Activated CD8-positive, alpha-beta memory T cell treated with anti-CD3 and anti-CD28 coated beads, Interleukin-2, amount 50 U/mL, for 24 hours (primary cell): Measurements from ENCODE around the gene RUNDC3A.

ENCODE experiments used
- DNase-seq: peaks from one replicate; pipeline ENCODE4 v3.0.0-alpha.2; 2020; ENCODE audit errors: extremely low read depth

The RUNDC3A gene

DNA sequence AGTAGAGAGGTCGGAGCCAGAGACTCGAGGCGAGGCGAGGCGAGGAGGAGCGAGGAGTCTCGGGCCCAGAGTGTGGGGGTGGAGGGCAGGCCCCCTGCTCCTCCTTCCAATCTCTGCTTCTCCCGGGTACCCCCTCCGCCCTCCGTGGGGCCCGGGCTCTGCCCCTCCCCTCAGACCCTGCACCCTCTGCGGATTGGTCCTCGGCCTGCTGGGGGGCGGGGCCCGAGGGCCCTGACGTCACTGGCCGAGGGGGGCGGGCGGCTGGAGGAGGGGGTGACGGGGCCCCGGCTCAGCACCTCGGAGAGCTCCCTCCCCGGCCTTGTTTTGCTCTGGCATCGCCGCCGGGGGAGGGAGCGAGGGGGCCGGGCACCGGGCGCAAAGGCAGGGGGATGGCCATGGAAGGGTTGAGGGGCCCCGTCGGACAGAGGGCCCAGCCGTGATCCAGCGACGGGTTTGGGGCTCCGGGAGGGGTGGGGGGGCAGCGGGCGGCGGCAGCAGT lies at the start of gene RUNDC3A:
TSS of gene RUNDC3A (plus strand) at position 282 of the 499 bp plus-strand sequence. CDS start 232 bp downstream, outside the sequence.
- peak; percentile 54 for DNase-seq

DNA sequence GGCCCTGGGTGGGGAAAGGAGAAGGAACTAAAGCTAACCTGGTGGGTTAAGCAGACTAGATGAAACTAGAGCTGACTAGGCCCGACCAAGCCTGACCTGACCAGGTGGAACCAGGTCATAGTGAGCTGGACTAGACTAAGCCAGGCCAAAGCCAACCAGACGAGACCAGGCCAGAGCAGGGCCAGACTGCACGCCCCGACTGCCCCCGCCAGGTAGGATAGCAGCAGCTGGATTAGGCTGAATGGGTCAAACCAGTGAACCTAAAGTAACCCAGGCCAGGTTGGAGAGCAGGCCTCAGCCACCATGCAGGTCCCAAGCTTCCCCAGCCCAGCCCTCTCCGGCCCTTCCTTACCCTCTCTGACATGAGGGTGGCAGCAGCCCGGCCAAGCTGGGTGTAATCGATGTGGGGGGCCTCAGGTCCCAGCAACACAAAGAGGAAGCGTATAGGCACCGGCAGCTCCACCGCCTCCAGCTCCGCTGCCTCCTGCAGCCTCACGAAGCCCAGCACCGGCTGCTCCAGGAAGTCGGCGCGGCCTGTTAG lies 49.5 kb upstream of the RUNDC3A start:
- DNase-seq, result no peak

GRCh38 chr17:44260296-44260695 lies 48.1 kb upstream of the RUNDC3A start:
- DNase-seq, result no peak

- no peak for DNase-seq
These were observed 45.7 kb upstream of the RUNDC3A start for GRCh38 chr17:44262654-44263225.

GRCh38 chr17:44263345-44263902 lies 45.0 kb upstream of the RUNDC3A start:
- no peak for DNase-seq

DNA sequence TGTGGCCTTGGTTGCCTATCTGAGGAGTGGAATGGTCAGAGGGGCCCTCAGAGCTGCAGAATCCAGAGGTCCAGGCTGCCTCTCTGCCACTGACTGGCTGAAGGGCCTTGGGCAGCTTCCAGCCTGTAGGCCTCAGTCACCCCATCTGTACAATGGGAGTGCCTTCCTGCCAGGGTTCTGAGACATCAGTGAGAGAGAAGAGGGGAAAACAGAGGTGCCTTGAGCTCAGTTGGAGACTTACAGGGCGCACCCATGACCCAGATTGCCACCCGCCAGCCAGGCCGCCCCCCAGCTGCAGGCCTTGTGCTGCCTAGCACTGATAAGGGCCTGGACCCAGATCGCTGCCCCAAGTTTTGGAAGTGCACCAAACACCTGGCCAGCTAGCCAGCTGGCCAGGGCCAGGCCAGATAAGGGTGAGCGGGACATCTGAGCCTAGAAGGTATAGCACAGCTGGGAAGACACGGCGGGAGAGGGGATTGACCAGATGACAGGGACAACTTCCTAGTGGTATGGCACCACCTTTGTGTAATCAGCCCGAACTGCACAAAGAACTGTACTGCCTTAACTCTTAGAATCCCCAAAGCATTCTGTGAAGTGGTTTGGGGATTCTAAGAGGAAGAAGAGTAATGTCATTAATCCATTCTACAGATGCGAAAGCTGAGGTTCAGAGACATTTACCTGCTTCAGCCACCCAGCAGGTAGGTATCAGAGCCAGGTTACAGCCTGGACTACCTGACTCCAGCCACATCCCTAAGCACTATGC lies 41.8 kb upstream of the RUNDC3A start:
- DNase-seq, result no peak

- no peak for DNase-seq
These were observed 41.3 kb upstream of the RUNDC3A start for GRCh38 chr17:44267165-44267455.

DNA sequence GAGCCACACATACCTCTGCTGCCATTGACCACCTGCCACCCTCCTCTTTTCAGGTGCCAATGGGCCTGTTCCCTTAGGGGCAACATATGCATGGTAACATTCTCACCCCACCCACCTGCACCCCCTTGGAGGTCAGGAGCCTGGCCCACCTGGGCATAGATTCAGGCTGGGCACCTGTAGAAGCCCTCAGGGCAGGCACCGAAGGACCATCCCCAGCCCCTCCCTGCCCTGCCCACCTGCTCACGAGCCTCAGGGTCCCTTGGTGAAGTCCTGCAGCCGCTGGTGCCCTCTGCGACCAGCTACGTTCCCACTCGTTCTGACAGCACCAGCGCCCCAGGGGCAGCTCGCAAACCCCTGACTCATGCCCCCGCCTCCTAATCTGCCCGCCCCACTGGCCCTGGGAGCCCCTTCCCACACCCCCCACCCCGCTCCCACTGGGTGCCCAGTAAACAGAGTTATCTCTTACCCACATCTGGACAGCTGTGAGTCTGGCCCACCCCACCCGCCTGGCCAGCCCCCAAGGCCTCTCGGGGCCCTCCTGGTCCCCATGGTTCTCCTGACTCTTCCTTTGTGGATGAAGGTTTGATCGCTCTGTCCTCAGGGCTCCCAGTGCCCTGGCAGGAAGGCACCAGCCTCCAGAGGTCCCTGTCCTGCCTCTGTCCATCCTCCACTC lies 40.4 kb upstream of the RUNDC3A start, which contains the start of gene SLC4A1:
TSS of gene SLC4A1 (minus strand) at position 318 of the 673 bp plus-strand sequence. CDS start 5,269 bp downstream, outside the sequence.
- no peak for DNase-seq

DNA sequence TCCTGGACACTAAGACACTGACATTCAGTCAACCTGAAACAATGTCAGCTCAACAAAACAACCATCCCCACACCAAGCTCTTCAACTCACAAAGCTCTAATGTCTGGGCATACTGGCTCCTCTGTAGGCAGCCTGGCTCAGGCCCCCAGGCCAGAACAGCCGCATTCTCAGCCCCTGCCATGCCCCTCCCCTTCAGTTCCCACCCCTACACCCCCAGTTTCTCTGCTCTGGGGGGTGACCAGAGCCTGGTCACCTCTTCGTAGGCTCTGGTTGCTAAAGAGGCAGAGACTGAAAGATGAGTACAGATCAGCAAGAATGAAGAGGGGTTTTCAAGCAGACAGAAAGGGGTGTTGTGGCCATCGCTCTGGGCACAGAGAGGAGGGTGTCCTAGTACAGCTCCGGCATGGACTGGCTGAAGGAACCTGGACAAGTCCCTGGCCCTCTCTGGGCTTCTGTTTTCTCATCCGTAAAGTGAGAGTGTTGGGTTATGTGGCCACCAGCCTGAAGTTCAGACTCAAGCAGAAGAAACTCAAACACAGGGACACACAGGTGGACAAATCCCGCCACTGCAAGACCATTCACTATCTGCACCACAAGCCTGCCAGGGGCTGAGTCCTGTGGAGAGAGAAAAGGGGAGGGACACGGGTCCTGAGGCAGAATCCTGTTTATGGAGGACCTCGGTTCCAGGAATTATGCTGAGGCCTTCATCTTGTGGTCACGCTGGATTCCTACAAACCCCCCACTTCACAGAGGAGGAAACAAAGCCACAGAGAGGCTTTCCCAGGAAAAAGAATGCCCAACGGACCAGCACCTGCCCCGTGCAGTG lies 39.5 kb upstream of the RUNDC3A start:
- DNase-seq, result no peak

GRCh38 chr17:44269535-44270240 lies 38.7 kb upstream of the RUNDC3A start:
- no peak for DNase-seq

DNA sequence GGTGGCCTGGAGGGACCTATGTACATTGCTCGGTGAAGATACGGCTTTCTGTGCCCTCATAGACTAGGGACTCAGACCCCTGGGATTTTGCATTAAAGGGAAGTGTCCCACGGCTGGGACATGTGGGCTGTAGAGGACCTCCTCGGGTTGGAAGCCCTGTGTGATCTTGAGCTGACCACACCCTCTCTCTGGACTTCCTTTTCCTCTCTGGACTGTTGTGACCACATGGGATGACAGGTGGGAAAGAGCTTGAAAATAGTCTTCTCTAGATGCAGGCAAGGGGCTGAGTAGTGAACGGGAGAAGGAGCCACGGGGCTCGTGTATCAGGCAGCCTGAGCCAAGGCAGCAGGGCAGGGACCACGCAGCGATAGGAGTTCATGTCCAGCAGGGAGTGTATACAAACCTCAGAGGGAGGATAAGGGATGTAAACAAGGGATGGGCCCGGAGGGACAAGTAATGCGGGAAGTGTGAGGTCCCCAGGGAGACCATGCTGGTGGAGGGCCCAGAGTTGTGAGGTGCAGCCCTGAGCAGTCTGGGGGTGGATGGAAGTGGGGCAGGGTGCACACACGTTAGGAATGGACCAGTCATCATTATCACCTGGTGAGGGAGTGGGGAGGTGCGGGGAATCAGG lies 36.0 kb upstream of the RUNDC3A start:
- DNase-seq, result no peak

- no peak for DNase-seq
These were observed 35.4 kb upstream of the RUNDC3A start for GRCh38 chr17:44272954-44273353.

DNA sequence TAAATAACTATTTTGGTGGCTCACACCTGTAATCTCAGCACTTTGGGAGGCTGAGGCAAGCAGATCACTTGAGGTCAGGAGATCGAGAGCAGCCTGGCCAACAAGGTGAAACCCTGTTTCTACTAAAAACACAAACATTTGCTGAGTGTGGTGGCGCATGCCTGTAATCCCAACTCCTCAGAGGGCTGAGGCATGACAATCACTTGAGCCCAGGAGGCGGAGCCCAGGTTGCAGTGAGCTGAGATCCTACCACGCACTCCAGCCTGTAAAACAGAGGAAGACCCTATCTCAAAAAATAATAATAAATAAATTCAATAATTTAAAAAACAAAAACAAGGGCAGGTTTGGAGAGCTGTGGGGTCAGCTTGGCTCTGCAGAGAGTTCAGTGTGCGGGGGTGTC lies 34.8 kb upstream of the RUNDC3A start:
- no peak for DNase-seq

DNA sequence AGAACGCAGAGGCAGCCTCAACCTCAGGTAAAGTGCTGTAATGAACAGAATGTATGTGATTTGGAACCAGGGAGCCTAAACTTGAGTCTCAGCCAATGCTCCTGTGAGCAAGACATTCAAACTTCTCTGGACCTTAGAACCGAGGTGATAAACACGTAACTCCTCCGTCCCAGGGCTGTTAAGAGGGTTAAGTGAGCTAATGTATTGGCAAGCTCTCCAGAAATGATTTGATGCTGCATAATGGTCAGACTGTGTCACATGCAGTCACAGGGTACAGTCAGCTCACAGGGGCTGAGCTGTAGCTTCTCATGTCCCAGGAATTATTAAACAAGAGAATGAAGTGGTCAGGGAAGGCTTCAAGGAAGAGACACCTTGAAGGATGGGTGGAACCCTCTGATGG lies 30.4 kb upstream of the RUNDC3A start:
- no peak for DNase-seq

DNA sequence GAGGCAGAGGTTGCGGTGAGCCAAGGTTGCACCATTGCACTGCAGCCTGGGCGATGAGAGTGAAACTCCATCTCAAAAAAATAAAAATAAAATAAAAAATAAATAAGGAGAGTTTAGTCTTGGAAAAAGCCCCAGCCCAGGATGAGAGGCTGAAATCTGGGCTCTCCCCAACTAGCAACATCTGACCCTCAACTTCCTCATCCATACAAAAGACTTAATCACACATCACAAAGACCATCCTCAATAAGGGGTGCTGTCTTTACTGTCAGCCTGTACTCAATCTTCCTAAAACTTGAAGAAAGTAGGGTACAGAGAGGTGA lies 29.1 kb upstream of the RUNDC3A start:
- no peak for DNase-seq

DNA sequence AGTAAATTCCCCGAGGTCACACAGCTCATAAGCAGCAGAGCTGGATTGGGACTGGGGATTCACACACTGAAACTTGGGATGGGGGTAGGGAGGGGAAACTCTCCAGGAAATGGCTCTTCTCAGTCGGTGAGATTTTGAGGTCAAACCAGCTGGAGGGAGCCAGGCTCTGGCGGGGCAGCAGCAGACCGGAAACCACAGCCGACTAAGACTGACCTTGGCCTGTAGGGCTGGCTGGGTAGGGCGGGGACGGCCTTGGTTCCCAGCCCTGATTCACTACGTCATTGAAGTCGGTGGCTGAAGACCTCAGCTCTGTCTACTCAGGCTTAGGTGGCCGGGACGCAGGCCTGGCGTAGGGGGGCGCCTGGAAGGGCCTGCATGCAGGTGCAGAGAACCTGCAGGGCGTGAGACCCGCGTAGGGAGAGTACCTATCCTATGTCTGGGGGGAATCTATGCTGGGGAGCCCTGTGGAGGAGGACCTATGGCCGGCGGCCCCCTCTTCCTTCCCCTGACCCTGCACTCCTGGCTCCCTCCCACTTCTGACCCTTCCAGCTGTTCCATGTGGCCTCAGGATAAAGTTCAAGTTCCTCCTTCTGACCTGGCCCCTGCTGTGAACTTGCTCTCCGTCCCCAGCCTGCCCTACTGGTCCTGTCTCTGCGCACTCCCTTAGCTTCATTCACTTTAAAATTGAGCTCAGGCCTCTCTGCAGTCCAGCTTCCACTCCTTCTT lies 28.6 kb upstream of the RUNDC3A start:
- DNase-seq, result no peak

DNA sequence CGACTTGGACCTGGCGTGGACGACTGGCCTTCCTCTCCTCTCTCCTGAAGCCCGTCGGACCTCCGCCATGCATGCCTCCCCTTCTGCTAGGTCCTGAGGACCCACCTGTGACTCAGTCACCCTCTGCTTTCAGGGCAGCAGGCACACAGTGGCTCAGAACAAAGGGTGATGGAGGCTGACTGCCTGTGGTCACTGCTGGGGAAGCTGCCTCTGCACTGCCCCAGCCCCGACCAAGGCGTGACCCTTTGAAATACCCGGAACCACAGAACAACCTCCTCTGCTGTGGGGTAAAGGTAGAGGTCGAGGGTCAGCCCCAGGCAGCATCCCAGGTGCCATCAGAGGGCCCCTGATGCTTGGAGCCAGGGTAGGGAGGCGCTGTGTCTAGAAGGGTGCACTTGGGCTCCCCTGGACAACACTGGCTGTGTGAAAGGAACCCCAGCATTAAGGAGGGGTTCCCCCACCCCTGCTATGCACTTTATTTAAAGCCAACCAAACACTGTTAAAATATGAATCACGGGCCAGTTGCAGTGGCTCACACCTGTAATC lies 27.9 kb upstream of the RUNDC3A start:
- no peak for DNase-seq

DNA sequence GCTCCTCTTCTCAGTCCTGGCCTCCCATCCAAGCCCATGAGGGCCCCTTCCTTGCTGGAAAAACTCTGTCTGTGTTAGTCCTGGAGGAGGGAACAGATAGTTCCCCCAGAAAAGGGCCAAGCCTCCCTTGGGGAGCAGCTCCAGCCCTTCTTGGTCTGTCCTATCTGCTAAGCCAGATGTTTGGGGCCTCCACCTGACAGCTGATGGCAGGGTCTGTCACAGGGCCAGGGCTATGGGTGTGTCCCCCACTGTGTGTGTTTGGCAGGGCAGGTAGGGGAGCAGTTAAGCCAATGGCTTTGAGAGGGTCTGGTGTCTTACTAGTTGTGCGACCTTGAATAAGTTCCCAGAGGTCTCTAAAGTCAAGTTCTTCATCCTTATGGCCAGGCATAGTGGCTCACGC lies 26.8 kb upstream of the RUNDC3A start:
- DNase-seq, result no peak

- DNase-seq, result no peak
These were observed 26.1 kb upstream of the RUNDC3A start for GRCh38 chr17:44282264-44282663.
